Uterus (tissue), 2 donors: Measurements from ENCODE around the gene PODN.

Source experiments
- CTCF ChIP-seq, 4 experiments: fragments of 200-600 bp in 2 of 4; fragments of 450-650 bp in 2 of 4; sonication (generic) in 2 of 4; IDR thresholded peaks; one replicate each; pipeline ENCODE4 v1.5.1; 2016 to 2019; ENCODE audit warnings: antibody characterized with exemption in 4 of 4, mild to moderate bottlenecking in 2 of 4, moderate library complexity in 1 of 4
- POLR2A ChIP-seq, 2 donors: fragments of 450-650 bp; IDR thresholded peaks; one replicate each; pipeline ENCODE4 v1.6.1; 2016; ENCODE audit warnings: antibody characterized with exemption in 2 of 2, mild to moderate bottlenecking in 1 of 2, moderate library complexity in 1 of 2

DNA sequence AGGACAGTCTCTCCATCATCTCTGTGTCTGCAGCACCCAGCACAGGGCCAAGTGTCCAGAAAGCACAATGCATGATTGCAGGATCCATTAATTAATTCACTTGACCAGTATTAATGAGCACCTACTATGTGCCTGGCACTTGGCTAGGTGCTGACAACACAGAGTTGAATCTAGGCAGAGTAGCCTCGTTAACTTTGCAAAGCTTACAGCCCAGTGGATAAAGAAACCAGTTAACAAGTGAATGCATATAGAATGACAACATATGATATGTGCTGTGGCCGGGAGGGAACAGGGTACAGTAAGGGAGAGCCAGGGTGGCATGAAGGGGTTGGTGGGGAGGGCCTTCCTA is 69.6 kb downstream of the PODN start:
- TF ChIP-seq CTCF (IDR thresholded peaks at IDR 0.05) (no peak), POLR2A (IDR thresholded peaks at IDR 0.05) (no peak)
